Renal cortical epithelial cell (primary cell): ENCODE data around the gene ARHGAP40. TPM values are rescaled to one million over a fixed set of nuclear protein-coding genes. Genes with fewer than 3 reads are reported as not detected.

Experiments used
- DNase-seq: peaks from one replicate; pipeline ENCODE4 v3.0.0-alpha.2; 2011; ENCODE audit warnings: low read depth
- total RNA-seq: library from RNA; depleted of rRNA; stranded (reverse); fragments of >200 nt; gene quantifications from 2 replicates; pipeline ENCODE4 v1.2.3, GENCODE V29; 2014

Gene ARHGAP40
- total RNA-seq, 1 donor from 2014 or later = 9.5 TPM

DNA sequence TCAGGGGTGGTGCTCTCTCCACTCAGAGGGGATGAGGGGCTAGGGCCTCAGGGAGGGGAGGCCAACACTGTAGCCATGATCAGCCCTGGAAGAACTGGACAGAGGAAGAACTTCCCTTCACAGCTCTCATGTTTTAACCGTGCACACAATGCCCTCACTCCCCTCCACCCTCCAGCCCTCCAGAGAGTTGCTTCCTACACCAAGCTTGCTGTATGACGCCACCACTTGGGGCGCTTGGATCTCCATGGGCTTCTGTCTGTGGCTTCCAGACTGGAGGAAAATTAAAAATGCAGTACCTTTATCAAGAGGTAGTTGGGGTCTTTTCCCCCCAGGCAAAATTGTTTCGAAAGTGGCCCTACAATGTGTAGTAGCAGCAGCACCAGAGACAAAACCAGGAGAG lies 48.4 kb downstream of the ARHGAP40 start:
- DNase-seq = no peak

DNA sequence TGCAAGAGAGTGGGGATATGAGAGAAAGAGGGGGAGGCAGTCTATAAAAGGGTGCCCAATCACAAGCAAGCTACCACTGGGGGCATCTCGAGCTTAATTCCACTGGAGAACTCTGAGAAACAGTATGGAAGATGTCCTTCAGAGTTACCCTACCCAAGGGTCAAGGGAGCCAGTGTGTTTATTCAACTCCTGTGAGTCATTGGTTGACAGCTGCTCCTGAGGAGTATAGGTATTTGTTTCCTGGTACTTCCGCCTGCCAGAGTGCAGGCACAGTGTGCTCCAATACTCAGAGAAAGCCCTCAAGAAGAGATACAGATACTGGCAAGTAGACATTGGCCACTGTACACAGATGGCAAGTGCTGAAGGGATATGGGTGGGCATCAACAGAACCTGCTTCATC lies 49.5 kb downstream of the ARHGAP40 start:
- DNase-seq = peak; percentile 31

DNA sequence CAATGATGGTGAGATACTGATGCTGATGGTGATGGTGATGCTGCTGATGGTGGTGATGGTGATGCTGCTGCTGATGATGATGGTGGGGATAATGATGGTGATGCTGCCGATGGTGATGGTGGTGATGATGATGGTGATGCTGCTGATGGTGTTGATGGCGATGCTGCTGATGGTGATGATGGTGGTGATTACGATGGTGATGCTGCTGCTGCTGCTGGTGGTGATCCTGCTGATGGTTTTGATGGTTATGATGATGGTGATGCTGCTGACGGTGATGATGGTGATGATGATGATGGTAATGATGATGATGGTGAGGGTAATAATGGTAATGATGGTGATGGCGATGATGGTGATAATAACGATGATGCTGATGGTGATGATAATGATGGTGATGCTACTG lies 50.0 kb downstream of the ARHGAP40 start:
- DNase-seq = no peak

DNA sequence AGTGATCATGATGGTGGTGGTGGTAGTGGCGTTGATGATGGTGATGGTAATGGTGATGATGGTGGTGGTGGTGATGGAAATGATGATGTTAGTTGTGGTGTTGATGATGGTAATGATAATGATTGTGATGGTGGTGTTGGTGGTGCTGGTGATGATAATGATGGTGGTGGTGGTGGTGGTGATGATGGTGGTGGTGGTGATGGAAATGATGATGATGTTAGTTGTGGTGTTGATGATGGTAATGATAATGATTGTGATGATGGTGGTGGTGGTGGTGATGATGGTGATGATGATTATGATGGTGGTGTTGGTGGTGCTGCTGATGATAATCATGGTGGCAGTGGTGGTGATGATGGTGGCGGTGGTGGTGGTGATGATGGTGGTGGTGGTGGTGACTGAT lies 51.4 kb downstream of the ARHGAP40 start:
- no peak for DNase-seq

DNA sequence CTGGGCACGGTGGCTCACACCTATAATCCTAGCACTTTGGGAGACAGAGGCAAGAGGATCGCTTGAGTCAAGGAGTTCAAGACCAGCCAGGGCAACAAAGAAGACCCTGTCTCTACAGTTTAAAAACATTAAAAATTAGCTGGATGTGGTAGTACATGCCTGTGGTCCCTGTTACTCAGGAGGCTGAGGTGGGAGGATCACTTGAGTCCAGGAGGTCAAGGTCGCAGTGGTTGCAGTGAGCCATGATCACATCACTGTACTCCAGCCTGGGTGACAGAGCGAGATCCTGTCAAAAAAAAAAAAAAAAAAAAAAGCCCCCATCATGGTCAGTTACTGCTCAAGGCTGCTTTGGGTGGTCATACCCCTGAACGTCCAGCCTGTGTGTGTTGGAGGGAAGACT lies 55.8 kb downstream of the ARHGAP40 start:
- DNase-seq = no peak

DNA sequence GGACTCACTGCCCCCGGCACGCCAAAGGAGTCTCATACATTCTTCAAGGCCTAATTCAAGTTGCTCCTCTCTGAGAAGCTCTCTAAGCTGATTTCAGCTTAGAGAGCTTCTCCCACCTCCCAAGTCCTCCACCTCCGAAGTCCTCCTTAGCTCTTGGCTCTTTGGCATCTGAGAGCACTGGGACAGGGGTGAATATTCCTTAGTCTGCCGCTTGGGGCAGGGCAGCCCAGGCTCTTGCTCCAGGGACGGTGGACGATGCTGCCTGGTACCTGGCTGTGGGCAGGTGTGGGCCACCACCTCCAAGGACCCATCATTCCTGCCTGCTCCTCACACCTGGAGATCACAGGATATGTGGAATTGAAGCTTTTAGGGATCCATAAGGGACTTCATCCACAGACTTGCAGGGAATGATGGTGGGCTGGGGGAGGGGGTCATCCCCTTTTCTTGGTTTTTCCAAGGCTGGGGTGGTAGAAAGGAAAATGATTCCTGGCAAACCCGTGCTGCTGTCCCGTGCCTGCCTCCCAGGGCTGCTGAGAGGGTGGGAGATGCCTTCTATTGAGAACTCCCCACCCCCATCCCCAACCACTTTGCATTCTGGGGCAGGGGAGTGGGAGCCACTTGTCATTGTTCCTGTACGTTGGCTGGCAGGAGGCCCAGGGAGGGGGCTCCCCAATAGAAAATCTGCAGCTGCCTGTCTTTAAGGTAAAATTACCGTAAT lies 57.4 kb downstream of the ARHGAP40 start:
- peak; percentile 15 for DNase-seq

DNA sequence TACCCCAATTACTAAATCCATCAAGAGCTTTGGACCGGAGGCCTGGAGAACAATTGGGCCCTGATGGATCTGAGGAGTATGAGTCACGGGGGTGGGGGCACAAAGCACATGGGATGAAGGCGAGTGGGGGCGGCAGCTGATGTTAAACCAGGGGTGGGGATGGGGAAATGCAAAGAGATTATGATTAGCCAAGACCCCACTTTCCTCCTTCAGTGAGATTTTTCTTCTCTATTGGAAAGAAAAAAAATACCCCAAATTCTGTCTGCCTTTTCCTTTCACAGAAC lies 57.9 kb downstream of the ARHGAP40 start:
- no peak for DNase-seq

DNA sequence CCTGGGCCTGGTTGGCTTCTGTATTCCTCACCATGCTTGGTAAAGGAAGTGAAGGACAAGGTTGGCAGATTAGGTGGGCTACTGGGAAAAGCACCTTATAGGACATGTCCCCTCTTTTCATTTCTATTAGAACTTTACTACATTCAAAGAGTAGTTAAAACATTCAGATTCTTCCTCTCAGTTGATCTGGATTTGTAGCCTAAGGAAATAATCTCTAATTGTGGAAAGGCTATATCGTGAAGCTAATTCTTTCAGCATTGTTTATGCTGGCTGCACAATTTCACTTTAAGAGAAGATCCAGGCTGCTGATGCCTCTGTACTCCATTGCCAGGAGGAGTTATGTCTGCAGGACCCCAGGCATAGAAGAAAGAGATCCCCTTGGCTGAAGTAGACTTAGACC lies 58.8 kb downstream of the ARHGAP40 start:
- DNase-seq = no peak

DNA sequence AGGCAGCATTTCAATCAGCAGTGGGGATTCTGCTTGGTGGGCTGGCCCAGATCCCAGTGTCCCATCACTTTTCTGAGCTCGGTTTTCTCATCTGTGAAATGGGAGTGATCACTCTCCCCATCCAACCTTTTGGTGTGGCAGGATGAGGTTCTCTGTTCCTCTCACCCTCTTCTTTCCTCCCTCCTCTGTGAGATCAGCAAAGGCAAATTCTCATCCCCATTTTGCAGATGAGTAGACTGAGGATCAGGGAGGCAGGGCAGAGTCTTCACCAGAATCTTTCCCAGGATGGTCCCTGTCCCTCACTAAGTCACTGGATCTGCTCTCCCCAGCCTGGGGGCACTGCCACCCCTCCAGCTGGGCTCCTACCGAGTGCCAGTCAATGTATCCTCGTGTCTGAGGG lies 62.1 kb downstream of the ARHGAP40 start:
- DNase-seq = no peak

DNA sequence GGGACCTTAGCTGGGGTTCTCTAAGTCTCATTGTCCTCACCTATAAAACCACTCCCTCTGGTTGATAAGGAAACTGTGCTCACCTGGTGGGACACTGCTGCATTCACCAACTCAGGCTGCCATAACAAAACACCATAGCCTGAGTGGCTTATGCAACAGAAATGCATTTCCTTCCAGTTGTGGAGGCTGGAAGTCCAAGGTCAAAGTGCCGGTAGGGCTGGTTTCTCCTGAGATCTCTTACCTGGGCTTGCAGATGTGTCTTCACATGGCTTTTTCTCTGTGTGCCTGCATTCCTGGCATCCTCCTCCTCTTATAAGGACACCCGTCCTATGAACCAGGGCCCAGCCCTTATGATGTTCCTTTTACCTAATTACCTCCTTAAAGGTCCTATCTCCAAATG lies 62.7 kb downstream of the ARHGAP40 start:
- no peak for DNase-seq

DNA sequence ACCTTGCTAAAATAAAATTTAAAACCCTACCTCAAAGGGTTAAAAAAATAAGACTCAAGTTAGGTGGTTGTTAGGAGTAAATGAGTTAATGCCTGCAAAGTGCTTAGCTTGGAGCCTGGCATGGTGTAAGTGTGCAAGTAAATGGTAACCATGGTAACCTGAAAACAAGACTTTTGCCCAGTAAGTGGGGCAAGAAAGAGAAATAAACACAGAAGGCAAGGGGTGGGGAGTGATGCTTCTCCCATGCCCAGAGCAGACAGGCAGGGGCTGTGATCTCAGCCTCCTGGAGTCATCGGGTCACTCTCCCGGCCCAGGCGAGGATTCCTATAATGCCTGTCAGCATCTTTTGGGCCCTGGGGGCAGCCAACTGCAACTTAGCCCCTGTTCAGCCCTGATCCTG lies 63.5 kb downstream of the ARHGAP40 start:
- peak; percentile 25 for DNase-seq

DNA sequence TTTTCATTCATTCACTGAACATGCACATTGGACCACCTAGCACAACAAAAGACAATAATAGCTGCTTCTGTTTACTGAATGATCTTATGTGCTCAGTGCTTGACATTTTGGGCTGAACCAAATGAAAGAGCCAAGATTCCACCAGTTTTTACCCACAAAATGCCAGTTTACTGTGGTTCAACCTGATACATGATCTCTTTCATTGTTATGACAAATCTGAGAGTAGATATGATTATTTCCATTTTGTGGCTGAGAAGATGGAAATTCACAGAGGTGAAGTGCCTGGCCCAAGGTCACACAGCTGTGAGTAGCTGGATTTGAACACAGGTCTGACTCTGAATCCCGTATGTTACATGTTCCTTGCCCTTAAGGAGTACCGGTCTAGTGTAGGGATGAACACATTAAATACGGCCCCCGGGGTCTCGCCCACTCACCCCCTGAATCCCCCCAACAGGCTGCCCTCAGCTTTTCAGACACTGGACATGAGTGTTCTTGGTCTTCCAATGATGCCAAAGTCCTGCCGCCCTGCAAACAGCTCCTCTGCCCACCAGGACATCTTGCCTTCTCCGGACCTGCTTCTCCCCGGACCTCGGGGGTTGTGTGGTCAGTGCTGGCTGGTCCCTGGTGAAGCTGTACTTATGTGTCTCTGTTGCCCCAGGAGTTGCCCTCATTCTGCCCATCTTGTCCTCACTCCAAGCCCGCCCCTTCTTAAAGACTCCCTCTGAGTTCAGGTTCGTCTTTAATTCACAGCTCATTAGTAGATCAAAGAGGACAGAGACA lies 64.1 kb downstream of the ARHGAP40 start:
- DNase-seq = no peak

DNA sequence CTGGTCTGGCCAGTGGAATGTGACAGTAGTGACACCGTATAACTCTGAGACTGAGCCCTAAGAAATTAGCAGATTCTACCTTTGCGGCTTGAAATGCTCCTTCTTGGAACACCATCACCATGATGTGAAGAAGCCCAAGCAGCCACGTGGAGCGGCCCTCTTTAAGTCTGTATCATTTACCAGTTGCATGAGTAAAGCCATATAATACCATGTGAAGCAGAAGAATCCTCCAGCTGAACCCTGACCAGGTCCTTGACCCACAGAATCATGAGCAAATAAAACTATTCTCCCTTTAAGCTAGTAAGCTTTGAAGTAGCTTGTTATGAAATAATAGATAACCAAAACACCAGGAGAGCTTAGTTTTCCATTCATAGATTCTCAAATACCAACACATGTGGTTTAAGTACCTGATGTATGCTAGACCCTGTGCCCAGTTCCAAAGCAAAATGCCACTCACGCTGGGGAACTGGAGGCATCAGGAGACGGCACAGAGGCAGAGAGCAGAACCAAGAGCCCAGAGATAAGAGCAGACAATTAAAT lies 65.9 kb downstream of the ARHGAP40 start:
- DNase-seq = no peak

DNA sequence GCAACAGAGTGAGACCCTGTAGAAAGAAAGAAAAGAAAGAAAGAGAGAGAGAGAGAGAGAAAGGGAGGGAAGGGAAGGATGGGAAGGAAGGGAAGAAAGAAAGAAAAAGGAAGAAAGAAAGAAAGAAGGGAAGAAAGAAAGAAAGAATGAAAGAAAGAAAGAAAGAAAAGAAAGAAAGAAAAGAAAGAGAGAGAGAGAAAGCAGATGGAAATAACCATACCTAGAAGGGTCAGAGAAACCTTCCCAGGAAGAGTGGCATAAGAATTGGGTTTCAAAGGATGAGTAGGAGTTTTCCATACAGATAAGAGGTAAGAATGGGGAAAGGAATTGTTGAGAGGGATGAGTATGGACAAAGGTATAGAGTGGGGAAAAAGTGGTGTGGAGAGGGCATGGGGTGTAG lies 68.1 kb downstream of the ARHGAP40 start:
- DNase-seq = no peak

DNA sequence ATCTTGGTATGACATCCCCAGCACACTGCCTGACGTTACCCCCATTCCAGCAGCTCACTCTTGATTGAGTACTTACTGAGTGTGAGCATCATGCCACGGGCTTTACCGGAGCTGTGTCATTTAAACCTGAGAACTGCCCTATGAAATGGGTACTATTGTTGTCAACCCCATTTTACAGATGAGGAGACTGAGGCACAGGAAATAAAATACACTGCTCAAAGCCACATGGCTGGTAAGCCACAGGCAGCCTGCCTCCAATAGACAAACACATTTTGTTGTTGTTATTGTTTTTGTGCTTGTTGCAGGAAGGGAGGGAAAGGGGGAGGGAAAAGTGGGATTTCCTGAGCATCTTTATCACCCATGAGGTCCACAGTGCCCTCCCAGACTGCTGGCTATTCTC lies 69.2 kb downstream of the ARHGAP40 start:
- DNase-seq = no peak

DNA sequence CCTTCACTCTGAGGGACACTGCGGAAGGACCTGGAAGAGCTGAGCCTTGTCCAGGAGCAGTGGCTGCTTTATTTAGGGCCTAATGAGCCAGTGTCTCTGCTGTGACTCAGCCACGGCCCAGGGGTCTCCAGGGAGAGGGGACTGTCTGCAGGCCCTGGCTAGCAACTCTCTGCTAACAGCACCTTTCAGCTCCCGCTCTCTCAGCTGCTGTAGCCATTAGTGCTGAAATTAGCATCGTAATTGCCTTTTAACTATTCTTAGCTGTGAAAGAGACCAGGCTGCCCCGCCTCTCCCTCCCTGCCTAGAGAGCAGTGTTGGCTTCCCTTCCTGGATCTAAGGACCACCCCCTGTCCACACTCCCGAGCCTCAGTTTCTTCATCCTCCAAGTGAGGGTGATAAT lies 69.6 kb downstream of the ARHGAP40 start:
- no peak for DNase-seq

DNA sequence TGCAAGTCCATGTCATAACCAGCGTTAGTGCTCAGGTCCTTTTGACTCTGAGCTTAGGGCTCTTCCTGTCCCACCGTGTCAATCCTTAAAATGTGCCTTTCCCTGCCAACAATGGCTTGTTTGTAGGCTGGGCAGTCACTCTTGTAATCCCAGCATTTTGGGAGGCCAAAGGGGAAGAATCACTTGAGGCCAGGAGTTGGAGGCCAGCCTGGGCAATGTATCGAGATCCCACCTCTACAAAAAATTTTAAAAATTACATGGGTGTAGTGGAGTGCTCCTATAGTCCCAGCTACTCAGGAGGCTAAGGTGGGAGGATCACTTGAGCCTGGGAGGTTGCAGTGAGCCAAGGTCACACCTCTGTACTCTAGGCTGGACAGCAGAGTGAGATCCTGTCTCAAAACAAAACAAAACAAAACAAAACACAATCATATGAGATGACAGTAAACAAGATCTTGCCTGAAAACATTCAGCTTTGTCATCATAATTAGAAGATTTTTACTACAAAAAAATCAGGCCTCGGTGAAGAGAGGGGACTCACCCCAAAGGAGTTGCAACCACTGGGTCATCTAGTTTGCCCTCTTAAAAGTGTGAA lies 70.2 kb downstream of the ARHGAP40 start:
- no peak for DNase-seq

DNA sequence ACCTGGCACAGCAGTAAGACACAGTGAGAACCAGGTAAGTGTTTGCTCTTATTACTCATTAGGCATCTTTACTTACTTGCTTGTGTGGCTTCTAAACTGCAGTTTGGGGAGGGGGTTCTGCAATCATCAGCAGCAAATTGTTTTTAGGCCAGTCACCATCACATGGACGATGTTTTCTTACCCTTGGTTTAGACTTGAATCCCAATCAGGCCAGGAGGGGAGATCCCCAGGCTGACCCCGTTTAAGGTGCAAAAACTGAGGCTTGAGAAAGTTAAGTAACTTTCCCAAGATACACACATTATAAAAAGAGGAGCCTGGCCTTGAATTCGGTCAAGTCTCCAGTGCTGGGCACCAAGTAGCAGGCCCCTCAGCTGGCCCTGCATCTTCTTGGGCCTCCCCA lies 70.9 kb downstream of the ARHGAP40 start:
- no peak for DNase-seq

DNA sequence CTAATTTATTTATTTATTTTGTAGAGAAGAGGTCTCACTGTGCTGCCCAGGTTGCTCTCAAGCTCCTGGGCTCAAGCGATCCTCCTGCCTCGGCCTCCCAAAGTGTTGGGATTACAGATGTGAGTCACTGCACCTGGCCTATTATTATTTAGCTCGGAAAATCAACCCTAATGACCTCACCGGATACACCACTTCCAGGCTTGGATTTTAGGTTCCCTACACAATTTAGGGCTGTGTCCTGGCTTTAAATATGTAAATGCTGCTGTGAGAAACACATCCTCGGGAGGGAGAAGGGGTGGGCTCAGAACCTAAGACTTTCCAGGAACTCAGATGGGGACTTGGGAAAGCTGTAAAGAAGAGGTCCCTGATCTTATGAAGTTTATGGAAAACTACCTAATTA lies 71.7 kb downstream of the ARHGAP40 start:
- no peak for DNase-seq

DNA sequence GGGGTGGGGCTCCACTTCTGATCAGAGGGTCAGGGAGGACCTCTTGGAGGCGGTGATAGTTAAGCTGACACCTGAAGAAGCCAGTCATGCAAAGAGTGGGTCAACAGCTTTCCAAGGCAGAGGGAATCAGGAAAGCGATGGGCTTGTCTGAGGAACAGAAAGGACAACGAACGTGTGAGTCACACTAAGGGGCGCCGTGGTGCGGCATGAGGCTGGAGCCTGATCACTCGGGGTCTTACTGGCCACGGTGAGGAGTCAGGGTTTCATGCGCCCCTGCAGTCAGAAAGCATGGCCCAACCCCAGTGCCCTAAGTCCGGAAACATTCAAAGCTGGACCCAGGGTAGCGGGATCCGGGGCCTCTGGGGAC lies 72.1 kb downstream of the ARHGAP40 start:
- DNase-seq = no peak

DNA sequence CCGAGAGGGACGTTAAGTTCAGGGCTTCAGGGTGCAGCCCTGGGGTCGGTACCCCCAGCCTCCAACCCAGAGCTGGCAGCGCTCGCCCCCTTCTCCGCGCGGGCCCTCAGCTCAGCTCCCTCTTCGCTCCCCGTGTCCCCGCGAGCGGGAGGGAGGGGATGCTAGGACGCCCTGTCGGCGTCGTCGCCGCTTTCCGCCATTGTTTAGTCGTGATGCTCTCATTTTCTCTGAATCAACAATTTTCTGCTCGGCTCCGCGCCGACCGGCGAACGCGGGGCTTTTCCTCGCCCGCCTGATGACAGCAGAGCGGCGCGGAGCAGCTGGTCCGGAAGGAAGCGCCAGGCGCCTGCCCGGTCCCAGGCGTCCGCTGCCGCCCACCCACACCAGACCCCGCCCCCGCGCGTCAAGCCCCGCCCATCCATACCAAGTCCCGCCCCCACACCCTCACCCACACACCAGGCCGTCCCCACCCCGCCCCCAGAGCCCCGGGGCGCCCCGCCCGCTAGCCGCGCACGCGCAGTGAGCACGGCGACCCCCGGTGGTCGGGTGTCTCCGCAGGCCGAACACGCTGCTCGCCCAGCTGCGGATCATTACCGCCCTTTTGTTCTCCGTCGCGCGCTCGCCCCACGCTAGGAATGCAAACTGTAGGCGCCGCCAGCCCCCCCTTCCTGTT lies 72.6 kb downstream of the ARHGAP40 start:
- no peak for DNase-seq

DNA sequence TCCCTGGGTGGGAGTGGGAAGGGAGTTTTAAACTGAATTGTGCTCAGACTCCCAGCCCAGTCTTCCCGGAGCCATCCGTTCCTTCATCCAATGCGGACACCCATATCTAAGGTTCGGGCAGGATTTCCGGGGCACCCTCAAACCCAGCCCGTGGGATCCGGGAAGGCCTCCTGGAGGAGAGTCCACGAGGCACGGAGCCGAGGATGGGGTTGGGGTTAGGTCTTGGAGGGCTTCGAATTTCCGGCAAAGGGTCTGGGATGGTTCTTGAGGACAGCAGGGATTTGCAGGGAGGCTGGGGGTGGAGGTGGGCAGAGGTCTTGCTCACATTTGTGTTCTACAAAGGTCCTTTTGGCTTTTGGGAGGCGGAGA lies 73.1 kb downstream of the ARHGAP40 start:
- DNase-seq = no peak

DNA sequence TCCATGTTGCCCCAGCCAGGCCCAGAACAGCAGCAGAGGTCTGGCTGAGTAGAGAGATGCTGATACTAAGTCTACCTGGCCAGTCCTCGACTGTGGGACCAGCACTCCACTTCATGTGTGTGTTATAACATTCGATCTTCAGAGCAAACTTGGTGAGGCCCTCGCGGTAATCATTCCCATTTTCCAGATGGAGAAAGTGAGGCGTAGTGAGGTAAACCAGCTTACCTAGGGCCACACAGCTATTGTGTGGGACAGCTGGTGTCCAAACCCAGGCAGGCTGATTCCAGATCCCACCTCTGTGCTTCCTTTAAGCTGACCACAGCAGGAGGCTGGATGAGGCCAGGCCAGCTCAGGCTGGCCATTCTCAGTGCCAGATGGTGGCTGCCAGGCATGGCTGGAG lies 75.0 kb downstream of the ARHGAP40 start:
- DNase-seq = no peak
